ENCODE results near the gene YAP1. TPM values are rescaled to one million over a fixed set of nuclear protein-coding genes. Genes with fewer than 3 reads are reported as not detected.

Gene YAP1
- polyA plus RNA-seq, 2 of the 4 experiments (the other 2 are of a cell fraction): 40.4 to 48.0 TPM

GRCh38 chr11:102144357-102145355, 34.4 kb downstream of the YAP1 start:
- no peak for FAIRE-seq
- TF ChIP-seq CEBPB (IDR thresholded peaks at IDR 0.05) (peak in 1 of 2 experiments; percentile 4; a peak in 1 of 4 replicates), HOXB13 (CRISPR knock-in tag; IDR thresholded peaks at IDR 0.05; ENCODE audit: low read depth) (no peak), BHLHE40 (IDR thresholded peaks at IDR 0.05; ENCODE audit: low read depth, low read length) (no peak)
- ChIA-PET POLR2A (no interaction called here), CTCF (interaction anchor here (1.3 kb wide), 1 partner anchor 20 kb away, joined by 3 read pairs; no protein-coding TSS in a partner anchor)
- peak overlapping the region; percentile 66 for H3K4me2 ChIP-seq
- ATAC-seq: no peak
- peaks cover 40% of the 10 kb centered on the region for H3K4me1 ChIP-seq
- 0 out of 3 replicates have a peak overlapping the region, but pooled peaks have one; percentile 17 for H3K4me3 ChIP-seq
- H3K9me3 ChIP-seq: no peaks in the 10 kb centered on the region
- peak overlapping the region; percentile 20 to 47; a peak in 1 of 6 replicates for H3K27ac ChIP-seq
- no peak for DNase-seq (ENCODE audit: low read depth in 1 of 2, low spot score in 1 of 2)
- 48% methylated on average over 4 of the region's 4 CpGs for WGBS (ENCODE audit: missing lambda C conversion rate)

- DNase-seq (ENCODE audit: low read depth in 1 of 2, low spot score in 1 of 2) (no peak), ATAC-seq (no peak), FAIRE-seq (no peak)
- H3K9me3 ChIP-seq: no peaks in the 10 kb centered on the region
- no peak overlapping the region for H3K27ac ChIP-seq
- WGBS (ENCODE audit: missing lambda C conversion rate): 87% methylated on average over 4 of the region's 4 CpGs
- H3K4me2 ChIP-seq: no peak overlapping the region
- POLR2A ChIA-PET: no interaction called here
- H3K4me1 ChIP-seq: peaks cover 39% of the 10 kb centered on the region
- CTCF ChIA-PET: no interaction called here
- H3K4me3 ChIP-seq: no peak overlapping the region
- TF ChIP-seq CHD4 (IDR thresholded peaks at IDR 0.05; ENCODE audit: borderline replicate concordance): no peak
- TF ChIP-seq ELK1 (IDR thresholded peaks at IDR 0.05; ENCODE audit: low read depth, low read length): no peak
- TF ChIP-seq BCL3 (IDR thresholded peaks at IDR 0.05): no peak
- TF ChIP-seq JUN (IDR thresholded peaks at IDR 0.05): no peak
- no peak for TF ChIP-seq MYC (IDR thresholded peaks at IDR 0.05; ENCODE audit: borderline replicate concordance, low read length)
- TF ChIP-seq RNF2 (IDR thresholded peaks at IDR 0.05; ENCODE audit: borderline replicate concordance, low read depth): no peak
- no peak for TF ChIP-seq NPAS2 (CRISPR knock-in tag; IDR thresholded peaks at IDR 0.05; ENCODE audit: borderline replicate concordance)
- no peak for TF ChIP-seq RFX5 (IDR thresholded peaks at IDR 0.05)
- TF ChIP-seq POLR2A (IDR thresholded peaks at IDR 0.05; ENCODE audit: low read length): no peak
- TF ChIP-seq POLR2AphosphoS2 (conservative IDR thresholded peaks at IDR 0.05; ENCODE audit: low read length): no peak
- no peak for TF ChIP-seq SMC3 (IDR thresholded peaks at IDR 0.05)
- no peak for TF ChIP-seq HES2 (IDR thresholded peaks at IDR 0.05)
- TF ChIP-seq RCOR1 (IDR thresholded peaks at IDR 0.05; ENCODE audit: low read depth, low read length): no peak
- no peak for TF ChIP-seq JUNB (IDR thresholded peaks at IDR 0.05)
- TF ChIP-seq SREBF2 (IDR thresholded peaks at IDR 0.05): no peak
Observed at GRCh38 chr11:102147015-102147414, 36.8 kb downstream of the YAP1 start.

GRCh38 chr11:102147632-102148031, 37.4 kb downstream of the YAP1 start:
- ChIA-PET POLR2A (no interaction called here), CTCF (interaction anchor here (0.7 kb wide), 1 partner anchor 121 kb away, joined by 3 read pairs; no protein-coding TSS in a partner anchor)
- no peak overlapping the region for H3K27ac ChIP-seq
- no peak for DNase-seq (ENCODE audit: low read depth in 1 of 2, low spot score in 1 of 2)
- WGBS (ENCODE audit: missing lambda C conversion rate): 88% methylated on average over 2 of the region's 2 CpGs
- no peaks in the 10 kb centered on the region for H3K9me3 ChIP-seq
- no peak for ATAC-seq
- FAIRE-seq: no peak
- peak overlapping the region; percentile 1; the same call in 1 of the 3 replicates for H3K4me2 ChIP-seq
- no peak overlapping the region for H3K4me3 ChIP-seq
- no peak for TF ChIP-seq NFE2L2 (conservative IDR thresholded peaks at IDR 0.05; ENCODE audit: low read length)
- TF ChIP-seq RFX5 (IDR thresholded peaks at IDR 0.05): no peak
- no peak for TF ChIP-seq SREBF2 (IDR thresholded peaks at IDR 0.05)
- TF ChIP-seq ZSCAN20 (CRISPR knock-in tag; IDR thresholded peaks at IDR 0.05): no peak
- TF ChIP-seq FOSB (CRISPR knock-in tag; IDR thresholded peaks at IDR 0.05): no peak
- peaks cover 42% of the 10 kb centered on the region for H3K4me1 ChIP-seq
